ENCODE data around the gene SP100.

The SP100 gene

DNA sequence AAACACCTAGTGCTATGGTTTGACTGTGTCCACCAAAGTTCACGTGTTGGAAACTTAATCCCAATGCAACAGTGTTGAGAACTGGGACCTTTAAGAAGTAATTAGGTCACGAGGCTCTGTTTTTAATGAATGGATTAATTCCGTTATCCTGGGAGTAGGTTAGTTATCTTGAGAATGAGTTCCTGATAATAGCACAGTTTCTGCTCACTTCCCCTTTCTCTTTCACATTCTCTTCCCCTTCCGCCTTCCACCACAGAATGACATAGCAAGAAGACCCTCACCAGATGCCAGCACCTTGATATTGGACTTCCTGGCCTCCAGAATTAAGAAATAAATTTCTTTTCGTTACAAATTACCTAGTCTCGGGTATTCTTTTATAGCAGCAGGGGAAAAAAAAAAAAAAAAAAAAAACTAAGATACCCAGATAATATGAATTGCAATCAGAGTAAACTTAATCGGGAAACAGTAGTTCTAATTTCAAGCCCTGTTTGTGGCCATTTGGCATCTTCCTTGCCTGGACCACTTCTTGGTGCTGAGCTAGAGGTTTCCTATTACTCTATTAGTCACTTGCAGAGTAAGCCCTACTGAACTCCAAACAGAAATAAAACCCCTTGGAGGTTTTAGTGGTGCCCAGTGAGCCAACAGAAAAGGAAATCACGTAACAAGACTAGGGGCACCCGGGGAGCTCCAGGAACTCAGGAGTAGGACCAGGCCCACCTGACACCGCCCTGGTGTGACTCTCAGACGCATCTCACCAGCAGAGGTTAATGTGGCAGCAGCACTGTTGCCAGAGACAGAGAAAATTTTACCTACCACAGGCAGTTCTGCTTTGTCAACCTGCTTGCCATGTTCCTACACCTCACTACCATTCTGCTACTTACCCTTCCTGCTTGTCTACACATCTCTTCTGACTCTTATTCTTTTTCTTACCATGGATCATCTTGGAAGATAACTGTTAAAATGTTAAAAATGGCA lies 149.1 kb downstream of the SP100 start:
- no peak for DNase-seq (ENCODE audit: low read depth)
- H3K4me3 ChIP-seq (ENCODE audit: low read depth, low read length): no peak overlapping the region
- TF ChIP-seq CTCF (IDR thresholded peaks at IDR 0.05; ENCODE audit: low read depth, low read length, missing control alignments): no peak

DNA sequence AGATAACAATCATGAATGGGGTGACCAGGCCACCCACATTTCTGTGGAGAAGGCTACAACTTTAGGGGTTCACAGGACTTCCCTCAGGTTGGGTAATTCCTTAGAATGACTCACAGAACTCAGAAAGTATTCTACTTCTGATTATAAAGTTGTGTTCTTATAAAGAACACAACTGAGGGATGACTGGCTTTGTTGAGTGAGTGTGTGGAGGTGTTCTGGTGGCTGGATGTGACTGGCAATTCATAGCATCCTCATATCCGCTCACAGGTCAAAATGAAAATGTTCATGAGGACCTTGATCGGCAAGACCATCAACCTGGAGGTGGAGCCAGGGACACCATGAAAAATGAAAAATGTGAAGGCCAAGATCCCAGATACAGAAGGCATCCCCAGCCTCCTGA lies 153.3 kb downstream of the SP100 start:
- DNase-seq (ENCODE audit: low read depth): no peak
- H3K4me3 ChIP-seq (ENCODE audit: low read depth, low read length): no peak overlapping the region
- TF ChIP-seq CTCF (IDR thresholded peaks at IDR 0.05; ENCODE audit: low read depth, low read length, missing control alignments): no peak

DNA sequence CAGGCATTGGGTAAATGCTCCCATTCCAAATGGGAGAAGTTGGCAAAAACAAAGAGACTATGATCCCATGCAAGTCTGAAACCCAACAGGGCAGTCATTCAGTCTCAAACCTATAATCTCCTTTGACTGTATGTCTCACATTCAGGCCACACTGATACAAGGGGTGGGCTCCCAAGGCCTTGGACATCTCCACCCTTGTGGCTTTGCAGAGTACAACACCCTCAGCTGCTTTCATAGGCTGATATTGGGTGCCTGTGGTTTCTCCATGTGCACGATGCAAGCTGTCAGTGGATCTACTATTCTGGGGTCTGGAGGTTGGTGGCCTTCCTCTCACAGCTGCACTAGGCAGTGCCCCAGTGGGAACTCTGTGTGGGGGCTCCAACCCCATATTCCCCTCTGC lies 155.0 kb downstream of the SP100 start:
- H3K4me3 ChIP-seq (ENCODE audit: low read depth, low read length): no peak overlapping the region
- TF ChIP-seq CTCF (IDR thresholded peaks at IDR 0.05; ENCODE audit: low read depth, low read length, missing control alignments): no peak

GRCh38 chr2:230575642-230576324 lies 159.8 kb downstream of the SP100 start:
- no peak for TF ChIP-seq CTCF (IDR thresholded peaks at IDR 0.05; ENCODE audit: low read depth, low read length, missing control alignments)
- DNase-seq (ENCODE audit: low read depth): no peak
- no peak overlapping the region for H3K4me3 ChIP-seq (ENCODE audit: low read depth, low read length)

More for the DNA sequence above, 155.0 kb downstream of the SP100 start:
- no peak for DNase-seq (ENCODE audit: low read depth)

DNA sequence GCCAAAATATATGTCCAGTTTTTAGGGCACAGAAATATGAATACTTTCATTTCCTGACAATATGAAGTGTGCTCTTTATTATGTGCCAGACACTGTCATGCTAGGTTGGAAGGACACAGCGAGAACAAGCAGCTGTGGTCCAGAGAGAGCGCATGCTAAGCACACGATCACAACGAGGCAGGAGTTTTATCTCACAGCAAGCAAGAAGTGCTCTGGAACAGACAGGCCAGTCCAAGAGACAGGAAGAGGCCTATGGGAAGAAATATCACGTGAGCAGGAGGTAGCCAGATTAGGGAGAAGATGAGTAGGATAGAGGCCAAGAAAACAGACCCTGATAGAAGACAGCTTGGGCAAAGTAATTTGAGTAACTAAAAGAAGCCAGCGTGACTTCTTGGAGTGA lies 161.1 kb downstream of the SP100 start:
- no peak for DNase-seq (ENCODE audit: low read depth)
- no peak for TF ChIP-seq CTCF (IDR thresholded peaks at IDR 0.05; ENCODE audit: low read depth, low read length, missing control alignments)
- H3K4me3 ChIP-seq (ENCODE audit: low read depth, low read length): no peak overlapping the region

DNA sequence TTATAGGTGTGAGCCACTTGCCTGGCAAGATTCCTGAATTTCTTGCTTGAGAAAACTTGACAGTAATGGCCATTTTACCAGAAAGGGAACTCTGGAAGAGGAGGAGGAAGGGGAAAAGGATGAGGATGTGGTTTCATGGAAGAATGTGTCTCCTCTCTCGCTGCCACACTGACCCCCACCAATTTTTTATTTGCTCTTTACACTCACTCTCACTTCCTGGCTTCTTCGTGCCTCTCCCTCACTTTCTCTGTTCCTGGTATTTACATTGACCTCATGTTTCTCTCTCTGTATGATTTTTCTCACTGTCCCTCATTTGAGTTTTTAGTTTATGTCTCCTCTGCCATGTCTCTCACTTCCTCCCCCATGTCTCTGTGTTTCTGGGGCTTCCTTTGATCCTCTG lies 162.1 kb downstream of the SP100 start:
- no peak for DNase-seq (ENCODE audit: low read depth)
- no peak for TF ChIP-seq CTCF (IDR thresholded peaks at IDR 0.05; ENCODE audit: low read depth, low read length, missing control alignments)
- no peak overlapping the region for H3K4me3 ChIP-seq (ENCODE audit: low read depth, low read length)

Data from GM12864 (cell line).